Measurements from ENCODE around the gene FAM229B.

FAM229B gene

DNA sequence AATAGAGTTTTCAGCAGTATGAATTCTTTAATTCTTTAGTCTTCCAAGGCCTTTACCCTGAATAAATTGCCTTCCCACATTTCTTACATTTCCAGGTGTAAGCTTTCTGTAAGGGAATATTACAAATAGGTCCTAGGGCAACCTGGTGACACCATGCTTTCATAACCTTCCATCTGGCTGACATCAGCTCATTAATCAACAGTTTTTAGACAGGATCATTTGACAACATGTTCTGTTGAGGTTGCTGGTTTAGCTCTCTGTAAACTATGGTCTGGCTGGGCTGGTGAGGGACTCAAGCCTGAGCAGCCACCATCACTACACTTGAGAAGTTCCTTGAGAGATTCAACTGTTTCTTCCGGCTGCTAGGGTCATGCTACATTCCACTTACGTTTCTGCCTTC is 19.2 kb downstream of the FAM229B start:
- Mint-ChIP-seq H3K27ac (no peak overlapping the region), H3K4me3 (no peak overlapping the region), H3K27me3 (no peaks in the 10 kb centered on the region), H3K9me3 (peaks cover 7% of the 10 kb centered on the region), H3K36me3 (peaks cover 21% of the 10 kb centered on the region), H3K4me1 (no peaks in the 10 kb centered on the region)
- no peak for ATAC-seq

DNA sequence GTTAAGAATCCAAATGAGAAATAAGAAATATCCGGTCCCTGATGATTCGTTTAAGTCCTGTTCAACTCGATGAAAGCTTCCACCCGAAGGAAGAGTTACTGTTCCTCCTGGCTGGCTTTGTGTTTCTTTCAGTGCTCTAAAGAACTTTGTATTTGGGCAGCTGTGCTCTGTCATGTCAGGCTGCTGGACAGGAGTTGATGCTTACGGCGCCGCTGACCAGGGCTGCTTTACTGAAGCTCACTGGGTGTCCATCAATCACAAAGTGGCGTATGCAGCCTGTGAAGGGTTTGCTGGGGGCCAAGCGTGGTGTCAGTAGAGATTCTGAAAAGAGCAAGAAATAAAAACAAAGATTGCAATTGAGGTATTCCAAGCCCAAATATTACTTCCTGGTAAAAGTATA is 21.9 kb downstream of the FAM229B start:
- no peak for ATAC-seq
- Mint-ChIP-seq H3K27me3 (no peaks in the 10 kb centered on the region), H3K4me3 (no peak overlapping the region), H3K4me1 (no peaks in the 10 kb centered on the region), H3K36me3 (peaks cover 5% of the 10 kb centered on the region), H3K9me3 (peaks cover 7% of the 10 kb centered on the region), H3K27ac (no peak overlapping the region)

GRCh38 chr6:112113431-112113830 is 26.0 kb downstream of the FAM229B start:
- Mint-ChIP-seq H3K27ac (no peak overlapping the region), H3K9me3 (no peaks in the 10 kb centered on the region), H3K36me3 (no peaks in the 10 kb centered on the region), H3K4me3 (no peak overlapping the region), H3K27me3 (no peaks in the 10 kb centered on the region), H3K4me1 (no peaks in the 10 kb centered on the region)
- no peak for ATAC-seq

DNA sequence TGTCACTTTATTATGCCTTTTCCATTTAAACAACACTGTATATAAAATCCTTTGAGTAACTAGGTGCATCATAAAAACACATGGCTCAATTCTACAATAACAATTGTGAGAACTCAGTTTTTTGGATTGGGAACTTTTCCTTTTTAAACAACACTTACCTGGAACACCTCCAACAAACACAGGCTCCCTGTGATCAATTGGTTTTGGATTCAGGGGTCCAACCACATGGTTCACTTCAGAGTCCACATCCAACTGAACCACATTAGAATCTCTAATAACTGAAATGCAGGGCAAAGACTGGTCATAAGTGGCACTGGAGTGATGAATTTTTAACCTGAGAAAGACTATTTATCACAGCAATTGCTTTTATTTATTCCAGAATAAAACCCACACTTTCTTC is 26.5 kb downstream of the FAM229B start:
- Mint-ChIP-seq H3K9me3 (no peaks in the 10 kb centered on the region), H3K27ac (no peak overlapping the region), H3K36me3 (no peaks in the 10 kb centered on the region), H3K27me3 (no peaks in the 10 kb centered on the region), H3K4me3 (no peak overlapping the region), H3K4me1 (no peaks in the 10 kb centered on the region)
- ATAC-seq: no peak

GRCh38 chr6:112114577-112115223 is 27.3 kb downstream of the FAM229B start:
- H3K9me3 Mint-ChIP-seq: no peaks in the 10 kb centered on the region
- no peak overlapping the region for H3K27ac Mint-ChIP-seq
- no peak overlapping the region for H3K4me3 Mint-ChIP-seq
- H3K27me3 Mint-ChIP-seq: no peaks in the 10 kb centered on the region
- no peak for ATAC-seq
- no peaks in the 10 kb centered on the region for H3K4me1 Mint-ChIP-seq
- no peaks in the 10 kb centered on the region for H3K36me3 Mint-ChIP-seq

DNA sequence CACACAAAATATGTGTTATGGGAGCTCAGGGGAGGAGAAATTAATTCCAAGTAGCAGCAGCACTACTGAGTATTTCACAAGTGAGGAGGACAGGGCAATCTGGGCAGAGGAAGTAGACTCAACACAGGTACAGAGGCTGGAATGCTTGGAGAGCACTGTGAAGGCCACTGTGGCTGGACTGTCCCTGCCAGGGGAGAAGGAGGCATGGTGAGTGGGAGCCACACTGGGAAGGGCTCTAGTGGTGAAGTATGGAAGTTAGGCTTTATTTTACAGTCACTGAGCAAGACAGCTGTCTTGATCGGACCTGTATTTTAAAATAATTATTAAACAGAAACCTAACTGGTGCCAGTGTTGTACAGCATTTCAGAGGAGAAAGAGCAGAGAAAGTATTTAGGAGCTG is 28.8 kb downstream of the FAM229B start:
- Mint-ChIP-seq H3K9me3 (no peaks in the 10 kb centered on the region), H3K27me3 (no peaks in the 10 kb centered on the region), H3K36me3 (no peaks in the 10 kb centered on the region), H3K4me1 (no peaks in the 10 kb centered on the region), H3K4me3 (no peak overlapping the region), H3K27ac (no peak overlapping the region)
- no peak for ATAC-seq

GRCh38 chr6:112117554-112117953 is 30.2 kb downstream of the FAM229B start:
- H3K4me1 Mint-ChIP-seq: no peaks in the 10 kb centered on the region
- H3K36me3 Mint-ChIP-seq: no peaks in the 10 kb centered on the region
- H3K27ac Mint-ChIP-seq: no peak overlapping the region
- no peaks in the 10 kb centered on the region for H3K27me3 Mint-ChIP-seq
- H3K9me3 Mint-ChIP-seq: no peaks in the 10 kb centered on the region
- H3K4me3 Mint-ChIP-seq: no peak overlapping the region
- ATAC-seq: no peak

GRCh38 chr6:112118034-112118433 is 30.6 kb downstream of the FAM229B start:
- no peaks in the 10 kb centered on the region for H3K4me1 Mint-ChIP-seq
- no peak for ATAC-seq
- no peak overlapping the region for H3K4me3 Mint-ChIP-seq
- H3K27me3 Mint-ChIP-seq: no peaks in the 10 kb centered on the region
- H3K36me3 Mint-ChIP-seq: no peaks in the 10 kb centered on the region
- H3K27ac Mint-ChIP-seq: no peak overlapping the region
- no peaks in the 10 kb centered on the region for H3K9me3 Mint-ChIP-seq

- ATAC-seq: no peak
- Mint-ChIP-seq H3K36me3 (no peaks in the 10 kb centered on the region), H3K27me3 (peaks cover 11% of the 10 kb centered on the region), H3K9me3 (no peaks in the 10 kb centered on the region), H3K27ac (no peak overlapping the region), H3K4me1 (no peaks in the 10 kb centered on the region), H3K4me3 (no peak overlapping the region)
These were observed 35.4 kb downstream of the FAM229B start for GRCh38 chr6:112122756-112123155.

GRCh38 chr6:112123982-112124381 is 36.6 kb downstream of the FAM229B start:
- Mint-ChIP-seq H3K27me3 (peaks cover 13% of the 10 kb centered on the region), H3K4me1 (no peaks in the 10 kb centered on the region), H3K9me3 (no peaks in the 10 kb centered on the region), H3K4me3 (no peak overlapping the region), H3K36me3 (no peaks in the 10 kb centered on the region), H3K27ac (no peak overlapping the region)
- ATAC-seq: peak; percentile 34

GRCh38 chr6:112128208-112128607 is 40.8 kb downstream of the FAM229B start:
- no peaks in the 10 kb centered on the region for H3K4me1 Mint-ChIP-seq
- no peaks in the 10 kb centered on the region for H3K36me3 Mint-ChIP-seq
- peaks cover 13% of the 10 kb centered on the region for H3K27me3 Mint-ChIP-seq
- ATAC-seq: no peak
- no peak overlapping the region for H3K27ac Mint-ChIP-seq
- no peak overlapping the region for H3K4me3 Mint-ChIP-seq
- H3K9me3 Mint-ChIP-seq: no peaks in the 10 kb centered on the region

DNA sequence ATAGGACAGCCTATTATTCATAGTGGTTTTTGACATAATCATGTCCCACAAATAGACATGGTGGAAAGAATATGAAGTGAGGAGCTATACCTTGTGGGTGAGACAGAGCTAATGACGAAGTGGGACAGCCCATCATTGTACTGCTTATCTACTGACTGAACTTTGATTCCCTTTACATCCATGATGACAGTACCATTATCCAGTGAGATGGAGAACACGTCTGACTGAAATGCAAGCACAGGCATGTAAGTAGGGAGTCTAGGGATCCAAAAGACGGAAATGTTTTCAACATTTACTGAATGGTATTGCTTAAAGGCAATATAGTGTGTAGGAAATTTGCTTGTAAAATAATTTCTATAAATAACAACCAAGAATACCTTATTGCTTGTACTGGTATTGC is 43.5 kb downstream of the FAM229B start:
- Mint-ChIP-seq H3K4me3 (no peak overlapping the region), H3K27me3 (peaks cover 16% of the 10 kb centered on the region), H3K27ac (no peak overlapping the region), H3K9me3 (no peaks in the 10 kb centered on the region), H3K4me1 (no peaks in the 10 kb centered on the region), H3K36me3 (no peaks in the 10 kb centered on the region)
- no peak for ATAC-seq

GRCh38 chr6:112139052-112139451 is 51.7 kb downstream of the FAM229B start:
- Mint-ChIP-seq H3K27me3 (peaks cover 7% of the 10 kb centered on the region), H3K36me3 (no peaks in the 10 kb centered on the region), H3K4me1 (no peaks in the 10 kb centered on the region), H3K4me3 (no peak overlapping the region), H3K27ac (no peak overlapping the region), H3K9me3 (no peaks in the 10 kb centered on the region)
- no peak for ATAC-seq

DNA sequence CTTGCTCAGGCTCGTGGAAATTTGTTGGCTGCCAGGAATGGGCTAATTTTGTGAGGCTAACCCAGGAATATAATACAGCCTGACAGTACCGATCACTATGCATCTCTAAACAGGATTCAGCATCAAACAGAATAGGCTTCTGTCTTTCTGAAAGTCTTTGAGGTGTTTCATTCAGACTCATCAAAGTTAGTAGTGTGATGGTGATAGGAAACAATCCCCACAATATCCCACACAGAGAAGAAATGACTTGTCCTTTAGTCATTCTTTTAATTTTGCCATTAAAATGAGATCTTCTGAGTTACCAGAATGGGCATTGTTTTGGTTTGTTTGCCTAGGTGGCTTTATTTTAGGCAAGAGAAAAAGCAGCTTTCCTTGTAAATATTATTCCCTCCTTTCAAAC is 54.3 kb downstream of the FAM229B start:
- Mint-ChIP-seq H3K27me3 (peaks cover 9% of the 10 kb centered on the region), H3K4me3 (no peak overlapping the region), H3K9me3 (no peaks in the 10 kb centered on the region), H3K4me1 (no peaks in the 10 kb centered on the region), H3K36me3 (no peaks in the 10 kb centered on the region), H3K27ac (no peak overlapping the region)
- ATAC-seq: no peak

DNA sequence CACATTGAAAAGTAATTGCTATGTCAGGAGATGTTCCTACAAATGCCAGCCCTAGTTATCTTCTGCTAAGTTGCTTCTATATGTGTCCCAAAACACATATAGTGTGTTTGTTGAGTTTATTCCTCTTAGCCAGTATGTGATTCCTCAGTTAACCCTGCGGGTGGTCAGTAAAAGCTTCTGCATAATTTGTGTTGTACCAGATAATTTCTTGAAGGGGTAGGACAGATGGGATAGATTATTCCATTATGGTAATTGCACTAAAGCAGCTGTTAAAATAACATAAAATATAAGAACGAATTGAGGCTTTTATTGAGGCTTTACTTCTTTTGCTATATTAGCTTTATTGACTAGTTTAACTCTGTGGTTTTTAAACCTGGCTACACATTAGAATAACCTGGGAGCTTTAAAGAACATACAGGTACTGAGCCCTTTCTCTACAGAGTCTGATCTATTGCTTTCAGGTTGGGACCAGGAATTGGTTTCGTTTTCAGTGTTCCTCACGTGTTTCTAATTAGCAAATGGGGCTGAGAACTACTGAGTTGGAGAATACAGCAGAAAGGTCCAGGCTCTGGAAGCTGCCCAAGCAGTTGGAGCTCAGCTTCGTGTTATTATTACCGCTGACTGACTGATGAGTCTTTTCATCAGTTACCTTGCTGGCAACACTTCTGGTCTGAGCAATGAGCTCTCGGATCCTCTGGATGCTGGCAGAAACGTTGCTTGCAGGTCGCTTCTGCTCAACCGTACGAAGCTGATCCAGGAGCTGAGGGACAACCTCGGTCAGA is 56.9 kb downstream of the FAM229B start:
- Mint-ChIP-seq H3K4me1 (no peaks in the 10 kb centered on the region), H3K27me3 (peaks cover 9% of the 10 kb centered on the region), H3K9me3 (no peaks in the 10 kb centered on the region), H3K36me3 (no peaks in the 10 kb centered on the region), H3K27ac (no peak overlapping the region), H3K4me3 (no peak overlapping the region)
- no peak for ATAC-seq

DNA sequence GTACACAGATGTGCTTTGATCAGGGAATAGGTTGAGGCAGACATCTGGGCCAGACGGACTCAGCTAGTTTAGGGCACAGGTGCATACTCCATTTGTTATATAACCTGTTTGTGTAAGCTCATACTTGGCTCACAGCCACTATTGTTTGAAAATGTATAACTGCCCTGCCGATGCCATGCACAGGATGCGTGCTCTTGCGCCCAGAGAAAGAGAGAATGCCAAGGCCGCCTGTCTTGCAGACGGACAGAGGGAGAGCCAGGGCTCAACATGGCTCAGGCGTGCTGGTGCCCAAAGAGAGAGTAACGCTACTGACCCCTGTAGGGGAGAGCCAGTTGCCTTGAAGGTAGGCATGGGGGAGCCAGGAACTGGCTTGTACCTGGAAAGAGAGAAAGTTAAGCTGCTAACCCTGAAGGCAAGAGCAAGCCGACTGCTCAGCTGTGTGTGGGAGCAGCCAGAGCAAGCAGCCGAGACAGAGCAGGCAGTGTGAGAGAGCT is 57.7 kb downstream of the FAM229B start:
- Mint-ChIP-seq H3K4me1 (no peaks in the 10 kb centered on the region), H3K27me3 (peaks cover 9% of the 10 kb centered on the region)

More for the DNA sequence above, 57.7 kb downstream of the FAM229B start:
- H3K27ac Mint-ChIP-seq: no peak overlapping the region
- H3K9me3 Mint-ChIP-seq: no peaks in the 10 kb centered on the region
- no peak for ATAC-seq
- no peaks in the 10 kb centered on the region for H3K36me3 Mint-ChIP-seq
- H3K4me3 Mint-ChIP-seq: no peak overlapping the region
